ENCODE measurements around the gene LRRC18.

DNA sequence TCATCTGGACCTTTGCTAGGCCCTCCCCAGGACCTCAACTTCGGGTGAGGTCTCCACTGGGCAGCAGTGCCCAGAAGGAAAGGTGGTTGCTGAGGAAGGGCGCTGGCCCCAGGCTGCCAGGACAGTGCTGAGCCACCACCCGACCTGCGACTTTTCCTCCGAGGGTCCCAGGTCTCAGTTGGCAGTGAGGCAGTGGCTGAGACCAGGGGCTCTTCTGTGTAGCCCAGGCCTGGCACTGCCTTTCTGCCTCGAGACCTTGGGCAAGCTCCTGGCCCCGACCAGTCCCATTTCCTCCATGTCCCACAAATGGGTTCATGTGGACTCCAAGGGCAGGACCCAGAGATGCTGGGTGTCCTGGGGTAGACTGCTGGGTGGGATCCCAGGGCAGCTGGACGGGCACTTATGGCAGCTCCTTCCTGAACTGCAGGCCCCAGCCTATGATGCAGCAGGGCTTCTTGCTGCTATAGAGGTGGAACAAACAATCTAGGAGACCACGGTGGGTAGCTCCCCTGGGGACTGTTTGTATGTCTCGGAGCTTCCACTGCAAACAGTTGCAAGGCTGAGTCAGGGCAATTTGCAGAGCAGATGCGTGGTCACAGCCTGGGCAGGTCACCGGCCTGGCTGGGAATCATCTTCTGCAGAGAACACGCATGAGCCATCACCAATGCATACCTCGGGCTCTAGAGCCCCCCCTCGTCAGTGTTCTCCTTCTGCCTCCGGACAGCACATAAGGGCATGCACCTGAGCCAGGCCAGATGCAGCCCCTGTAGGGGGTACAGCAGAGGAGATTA, 17.9 kb upstream of the LRRC18 start:
- TF ChIP-seq, protein P1, sequence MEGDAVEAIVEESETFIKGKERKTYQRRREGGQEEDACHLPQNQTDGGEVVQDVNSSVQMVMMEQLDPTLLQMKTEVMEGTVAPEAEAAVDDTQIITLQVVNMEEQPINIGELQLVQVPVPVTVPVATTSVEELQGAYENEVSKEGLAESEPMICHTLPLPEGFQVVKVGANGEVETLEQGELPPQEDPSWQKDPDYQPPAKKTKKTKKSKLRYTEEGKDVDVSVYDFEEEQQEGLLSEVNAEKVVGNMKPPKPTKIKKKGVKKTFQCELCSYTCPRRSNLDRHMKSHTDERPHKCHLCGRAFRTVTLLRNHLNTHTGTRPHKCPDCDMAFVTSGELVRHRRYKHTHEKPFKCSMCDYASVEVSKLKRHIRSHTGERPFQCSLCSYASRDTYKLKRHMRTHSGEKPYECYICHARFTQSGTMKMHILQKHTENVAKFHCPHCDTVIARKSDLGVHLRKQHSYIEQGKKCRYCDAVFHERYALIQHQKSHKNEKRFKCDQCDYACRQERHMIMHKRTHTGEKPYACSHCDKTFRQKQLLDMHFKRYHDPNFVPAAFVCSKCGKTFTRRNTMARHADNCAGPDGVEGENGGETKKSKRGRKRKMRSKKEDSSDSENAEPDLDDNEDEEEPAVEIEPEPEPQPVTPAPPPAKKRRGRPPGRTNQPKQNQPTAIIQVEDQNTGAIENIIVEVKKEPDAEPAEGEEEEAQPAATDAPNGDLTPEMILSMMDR (IDR thresholded peaks at IDR 0.05) = no peak
- no peak for TF ChIP-seq POLR2A (IDR thresholded peaks at IDR 0.05)
